ENCODE results near the gene PLCB2.

DNA sequence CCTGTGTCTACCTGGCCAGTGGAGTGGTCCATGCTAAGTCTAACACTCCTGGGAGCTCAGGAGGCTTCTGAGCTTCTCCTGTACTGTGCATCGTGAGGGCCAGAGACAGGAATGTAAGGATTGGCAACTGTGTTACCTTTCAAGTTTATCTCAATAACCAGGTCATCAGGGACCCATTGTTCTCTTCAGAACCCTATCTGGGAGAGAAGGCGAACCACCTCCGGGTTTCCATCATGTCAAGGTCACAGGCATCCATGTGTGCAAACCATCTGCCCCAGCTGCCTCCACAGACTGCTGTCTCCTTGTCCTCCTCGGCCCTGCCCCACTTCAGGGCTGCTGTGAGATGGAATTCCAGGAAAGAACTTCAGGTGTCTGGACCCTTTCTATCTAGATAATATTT lies 30.8 kb downstream of the PLCB2 start:
- TF ChIP-seq, protein P1, sequence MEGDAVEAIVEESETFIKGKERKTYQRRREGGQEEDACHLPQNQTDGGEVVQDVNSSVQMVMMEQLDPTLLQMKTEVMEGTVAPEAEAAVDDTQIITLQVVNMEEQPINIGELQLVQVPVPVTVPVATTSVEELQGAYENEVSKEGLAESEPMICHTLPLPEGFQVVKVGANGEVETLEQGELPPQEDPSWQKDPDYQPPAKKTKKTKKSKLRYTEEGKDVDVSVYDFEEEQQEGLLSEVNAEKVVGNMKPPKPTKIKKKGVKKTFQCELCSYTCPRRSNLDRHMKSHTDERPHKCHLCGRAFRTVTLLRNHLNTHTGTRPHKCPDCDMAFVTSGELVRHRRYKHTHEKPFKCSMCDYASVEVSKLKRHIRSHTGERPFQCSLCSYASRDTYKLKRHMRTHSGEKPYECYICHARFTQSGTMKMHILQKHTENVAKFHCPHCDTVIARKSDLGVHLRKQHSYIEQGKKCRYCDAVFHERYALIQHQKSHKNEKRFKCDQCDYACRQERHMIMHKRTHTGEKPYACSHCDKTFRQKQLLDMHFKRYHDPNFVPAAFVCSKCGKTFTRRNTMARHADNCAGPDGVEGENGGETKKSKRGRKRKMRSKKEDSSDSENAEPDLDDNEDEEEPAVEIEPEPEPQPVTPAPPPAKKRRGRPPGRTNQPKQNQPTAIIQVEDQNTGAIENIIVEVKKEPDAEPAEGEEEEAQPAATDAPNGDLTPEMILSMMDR (IDR thresholded peaks at IDR 0.05; ENCODE audit: poor library complexity, severe bottlenecking), result no peak
- TF ChIP-seq POLR2AphosphoS5 (IDR thresholded peaks at IDR 0.05), result no peak
